Tibial nerve (tissue), 4 donors: ENCODE data around the gene CXCR6. TPM values are rescaled to one million over a fixed set of nuclear protein-coding genes. Genes with fewer than 3 reads are reported as not detected.
A peak's percentile ranks its signal among the peaks of the same experiment; 100 is the strongest.

ENCODE experiments used
- DNase-seq, 2 donors: peaks; one replicate each; pipeline ENCODE4 v3.0.0-alpha.2; 2019; ENCODE audit warnings: low spot score in 2 of 2
- H3K27ac ChIP-seq, 4 donors: fragments of 200-600 bp; sonication (generic) in 3 of 4; one replicate each; pipeline ENCODE4 v1.5.1; 2017 to 2019; ENCODE audit warnings: mild to moderate bottlenecking in 1 of 4
- H3K27me3 ChIP-seq, 2 donors: fragments of 200-600 bp; sonication (generic) in 1 of 2; one replicate each; pipeline versions ENCODE4 v1.5.1 to v1.6.0; 2017 to 2019
- H3K36me3 ChIP-seq, 3 donors: fragments of 200-600 bp; sonication (generic); one replicate each; pipeline ENCODE4 v1.5.1; 2018 to 2019
- H3K4me1 ChIP-seq, 4 donors: fragments of 200-600 bp; sonication (generic) in 3 of 4; one replicate each; pipeline ENCODE4 v1.5.1; 2017 to 2019
- H3K4me3 ChIP-seq, 4 donors: fragments of 200-600 bp; sonication (generic) in 3 of 4; one replicate each; pipeline ENCODE4 v1.5.1; 2017 to 2019; ENCODE audit warnings: mild to moderate bottlenecking in 1 of 4, moderate library complexity in 1 of 4
- H3K9me3 ChIP-seq, 4 donors: fragments of 200-600 bp; sonication (generic) in 3 of 4; one replicate each; pipeline ENCODE4 v1.5.1; 2017 to 2019
- EP300 ChIP-seq, 2 donors: sonication (generic); formaldehyde crosslinking; IDR thresholded peaks; one replicate each; pipeline ENCODE4 v1.6.1; 2017; ENCODE audit warnings: antibody characterized with exemption in 2 of 2, mild to moderate bottlenecking in 1 of 2
- POLR2A ChIP-seq, 2 donors: fragments of 450-650 bp; IDR thresholded peaks; one replicate each; pipeline ENCODE4 v1.6.1; 2017; ENCODE audit warnings: antibody characterized with exemption in 2 of 2, mild to moderate bottlenecking in 2 of 2, moderate library complexity in 2 of 2
- WGBS, 2 donors: methylation state at CpG; one replicate each; pipeline ENCODE4 v1.1.5; 2018; 5-methylcytosine and 5-hydroxymethylcytosine counted together
- total RNA-seq, 4 donors: library from RNA; depleted of rRNA; stranded (reverse); fragments of >200 nt; gene quantifications; one replicate each; pipeline ENCODE4 v1.1.0, GENCODE V29; 2016
- TF ChIP-seq, protein P1 (sequence below), 5 experiments: fragments of 200-600 bp in 3 of 5; fragments of 450-650 bp in 2 of 5; sonication (generic) in 3 of 5; IDR thresholded peaks; one replicate each; pipeline ENCODE4 v1.5.1; 2016 to 2019; ENCODE audit warnings: antibody characterized with exemption in 5 of 5, mild to moderate bottlenecking in 3 of 5, moderate library complexity in 2 of 5

CXCR6 gene
- total RNA-seq, 4 donors from 2014 or later, result 0.87 to 2.7 (median 2.1) TPM; not detected in 1

DNA sequence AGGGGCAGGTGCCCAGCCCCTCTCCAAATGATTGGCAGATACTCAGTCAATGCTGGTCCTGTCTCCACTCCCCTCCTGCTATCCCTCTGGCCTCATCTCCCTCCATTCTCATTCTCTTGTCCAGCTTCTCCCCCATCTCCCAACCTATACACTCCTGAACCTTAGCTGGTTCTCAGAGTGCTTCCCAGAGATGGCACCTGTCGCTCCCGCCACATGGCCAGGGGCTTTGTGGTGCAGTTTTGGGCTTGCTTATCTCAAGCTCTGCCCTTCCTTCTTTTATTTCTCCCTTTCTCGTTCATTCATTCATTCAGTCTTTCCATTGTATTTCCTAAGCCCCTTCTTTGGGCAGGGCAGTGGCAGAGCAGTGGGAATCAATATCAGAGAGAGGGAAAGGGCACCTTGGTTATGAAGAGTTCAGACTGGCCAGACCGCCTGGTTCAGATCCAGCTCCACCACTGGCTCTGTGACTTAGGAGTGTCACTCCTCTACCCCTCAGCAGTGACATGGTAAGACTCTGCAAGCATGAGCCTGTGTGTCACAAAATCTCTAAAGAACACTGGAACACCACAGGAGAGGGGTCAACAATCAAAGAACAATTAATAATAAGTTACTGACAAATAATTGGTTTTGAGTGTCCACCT, 20.2 kb upstream of the CXCR6 start:
- Histone ChIP-seq H3K4me3 (no peak overlapping the region), H3K27me3 (no peaks in the 10 kb centered on the region), H3K27ac (no peak overlapping the region), H3K4me1 (no peaks in the 10 kb centered on the region), H3K36me3 (peaks cover 0 to 97% (median 24%) of the 10 kb centered on the region in 3 donors), H3K9me3 (no peaks in the 10 kb centered on the region)
- 96% methylated on average over 4 of the region's 4 CpGs for WGBS, 2 donors
- no peak for DNase-seq
- TF ChIP-seq, protein P1, sequence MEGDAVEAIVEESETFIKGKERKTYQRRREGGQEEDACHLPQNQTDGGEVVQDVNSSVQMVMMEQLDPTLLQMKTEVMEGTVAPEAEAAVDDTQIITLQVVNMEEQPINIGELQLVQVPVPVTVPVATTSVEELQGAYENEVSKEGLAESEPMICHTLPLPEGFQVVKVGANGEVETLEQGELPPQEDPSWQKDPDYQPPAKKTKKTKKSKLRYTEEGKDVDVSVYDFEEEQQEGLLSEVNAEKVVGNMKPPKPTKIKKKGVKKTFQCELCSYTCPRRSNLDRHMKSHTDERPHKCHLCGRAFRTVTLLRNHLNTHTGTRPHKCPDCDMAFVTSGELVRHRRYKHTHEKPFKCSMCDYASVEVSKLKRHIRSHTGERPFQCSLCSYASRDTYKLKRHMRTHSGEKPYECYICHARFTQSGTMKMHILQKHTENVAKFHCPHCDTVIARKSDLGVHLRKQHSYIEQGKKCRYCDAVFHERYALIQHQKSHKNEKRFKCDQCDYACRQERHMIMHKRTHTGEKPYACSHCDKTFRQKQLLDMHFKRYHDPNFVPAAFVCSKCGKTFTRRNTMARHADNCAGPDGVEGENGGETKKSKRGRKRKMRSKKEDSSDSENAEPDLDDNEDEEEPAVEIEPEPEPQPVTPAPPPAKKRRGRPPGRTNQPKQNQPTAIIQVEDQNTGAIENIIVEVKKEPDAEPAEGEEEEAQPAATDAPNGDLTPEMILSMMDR (IDR thresholded peaks at IDR 0.05), result no peak
- no peak for TF ChIP-seq EP300 (IDR thresholded peaks at IDR 0.05)
- no peak for TF ChIP-seq POLR2A (IDR thresholded peaks at IDR 0.05)

- TF ChIP-seq POLR2A (IDR thresholded peaks at IDR 0.05) (no peak), EP300 (IDR thresholded peaks at IDR 0.05) (no peak)
- TF ChIP-seq, protein P1 (IDR thresholded peaks at IDR 0.05), result no peak
- Histone ChIP-seq H3K9me3 (no peaks in the 10 kb centered on the region), H3K36me3 (peaks cover 0 to 97% (median 24%) of the 10 kb centered on the region in 3 donors), H3K27ac (no peak overlapping the region), H3K4me3 (no peak overlapping the region), H3K4me1 (no peaks in the 10 kb centered on the region), H3K27me3 (no peaks in the 10 kb centered on the region)
- 77 to 92% methylated on average over 3 of the region's 3 CpGs for WGBS, 2 donors
- no peak for DNase-seq
These were observed 19.5 kb upstream of the CXCR6 start for GRCh38 chr3:45923755-45924154.

DNA sequence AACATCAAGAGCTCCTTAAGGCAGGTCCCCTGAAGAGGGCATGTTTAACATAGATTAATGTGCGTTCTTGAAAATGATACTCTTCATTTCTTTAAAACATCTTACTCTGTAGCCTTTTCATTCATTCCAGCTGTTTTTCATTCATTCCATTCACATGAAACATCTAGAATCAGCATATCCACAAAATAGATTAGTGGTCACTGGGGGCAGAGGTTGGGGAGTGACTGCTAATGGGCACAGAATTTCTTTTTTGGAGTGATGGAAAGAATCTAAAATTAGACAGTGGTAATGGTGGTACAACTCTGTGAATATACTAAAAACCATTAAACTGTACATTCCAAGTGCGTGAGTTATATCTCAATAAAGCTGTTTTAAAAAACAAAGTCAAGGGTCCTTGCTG, 15.4 kb upstream of the CXCR6 start:
- H3K9me3 ChIP-seq, result no peaks in the 10 kb centered on the region

DNA sequence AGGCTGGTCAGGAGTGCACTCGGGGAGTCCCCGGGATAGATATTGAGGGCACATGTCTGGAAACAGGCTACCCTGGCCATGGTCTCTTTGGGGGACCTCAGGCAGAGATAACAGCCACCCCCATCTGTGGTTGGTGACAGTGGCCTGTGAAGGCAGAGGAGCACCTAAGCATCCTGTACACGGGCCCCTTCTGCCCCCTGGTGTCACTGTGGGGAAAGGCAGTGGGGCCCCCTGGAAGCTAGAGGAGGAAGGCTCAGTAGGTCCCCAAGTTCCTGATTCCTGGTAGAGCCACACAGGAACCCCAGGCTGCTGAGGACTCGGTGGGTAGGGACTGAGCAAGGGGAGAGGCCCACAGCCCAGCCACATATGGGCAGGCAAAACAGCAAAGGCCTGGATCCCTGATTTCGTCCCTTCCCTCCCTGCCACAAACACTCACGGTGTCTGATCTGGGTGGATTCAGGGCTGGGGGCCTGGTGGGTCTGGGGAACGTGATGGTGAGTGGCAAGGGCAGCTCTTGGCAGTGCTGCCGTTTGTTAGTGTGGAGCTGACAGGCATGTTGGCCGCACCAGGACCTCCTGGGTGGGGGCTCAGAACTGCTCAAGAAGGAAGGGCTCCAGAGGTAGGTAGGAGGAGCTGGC, 14.1 kb upstream of the CXCR6 start:
- Histone ChIP-seq H3K36me3 (peaks cover 0 to 94% (median 12%) of the 10 kb centered on the region in 3 donors), H3K27me3 (no peaks in the 10 kb centered on the region), H3K9me3 (no peaks in the 10 kb centered on the region), H3K4me1 (no peaks in the 10 kb centered on the region), H3K4me3 (no peak overlapping the region), H3K27ac (no peak overlapping the region)
- peak in 1 of 2 donors; percentile 31 for DNase-seq
- TF ChIP-seq POLR2A (IDR thresholded peaks at IDR 0.05), result no peak
- TF ChIP-seq, protein P1 (IDR thresholded peaks at IDR 0.05), result peak; percentile 26 to 59 (median 46)
- 73 to 79% methylated on average over 9 of the region's 9 CpGs for WGBS, 2 donors

More for the DNA sequence above, 15.4 kb upstream of the CXCR6 start:
- Histone ChIP-seq H3K36me3 (peaks cover 0 to 97% (median 12%) of the 10 kb centered on the region in 3 donors), H3K4me1 (no peaks in the 10 kb centered on the region), H3K4me3 (no peak overlapping the region), H3K27me3 (no peaks in the 10 kb centered on the region), H3K27ac (no peak overlapping the region)
- 79 to 88% methylated on average over 2 of the region's 2 CpGs for WGBS, 2 donors
- no peak for DNase-seq
- TF ChIP-seq EP300 (IDR thresholded peaks at IDR 0.05) (no peak), POLR2A (IDR thresholded peaks at IDR 0.05) (no peak)
- TF ChIP-seq, protein P1 (IDR thresholded peaks at IDR 0.05), result no peak

DNA sequence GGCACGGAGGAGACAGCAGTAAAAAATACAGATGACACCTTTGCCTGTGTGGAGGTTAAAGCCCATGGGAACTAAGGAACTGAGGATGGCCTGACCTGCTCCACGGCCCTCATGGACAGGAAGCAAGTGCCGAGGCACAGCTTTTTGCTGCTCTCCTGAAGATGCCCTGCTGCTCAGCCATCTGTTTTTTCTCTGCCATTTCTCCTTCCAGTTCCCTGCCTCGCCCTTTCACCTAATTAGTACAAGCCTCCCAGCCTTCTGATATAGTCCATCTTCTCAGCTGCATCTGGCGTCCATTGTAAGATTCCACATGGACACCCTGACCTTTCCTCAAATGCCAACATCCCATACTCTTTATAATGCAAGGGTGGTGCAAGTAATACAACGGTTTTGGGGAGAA, 11.8 kb upstream of the CXCR6 start:
- Histone ChIP-seq H3K27ac (no peak overlapping the region), H3K4me3 (no peak overlapping the region), H3K4me1 (no peaks in the 10 kb centered on the region), H3K27me3 (no peaks in the 10 kb centered on the region), H3K36me3 (peaks cover 0 to 96% (median 23%) of the 10 kb centered on the region in 3 donors), H3K9me3 (no peaks in the 10 kb centered on the region)
- 83 to 86% methylated on average over 6 of the region's 6 CpGs for WGBS, 2 donors
- no peak for DNase-seq
- TF ChIP-seq, protein P1 (IDR thresholded peaks at IDR 0.05), result no peak
- no peak for TF ChIP-seq POLR2A (IDR thresholded peaks at IDR 0.05)
- TF ChIP-seq EP300 (IDR thresholded peaks at IDR 0.05), result no peak
